ENCODE results near the gene SGSM1. TPM values are rescaled to one million over a fixed set of nuclear protein-coding genes. Genes with fewer than 3 reads are reported as not detected.

The SGSM1 gene
- total and polyA plus RNA-seq, 9 donors: 0.91 to 4.4 (median 2.5) TPM

- no peak overlapping the region for H3K27ac ChIP-seq
- WGBS, 3 donors: 85 to 88% (median 88%) methylated on average over 3 of the region's 3 CpGs
- DNase-seq: no peak
- no peaks in the 10 kb centered on the region for H3K9me3 ChIP-seq
- no peaks in the 10 kb centered on the region for H3K27me3 ChIP-seq
- no peak for TF ChIP-seq EP300 (IDR thresholded peaks at IDR 0.05)
- H3K4me3 ChIP-seq: no peak overlapping the region
- H3K36me3 ChIP-seq: no peaks in the 10 kb centered on the region
- intact Hi-C loops (cut with DNase I): no loop called here
- no peaks in the 10 kb centered on the region for H3K4me1 ChIP-seq (ENCODE audit: insufficient read depth)
Observed at GRCh38 chr22:24942301-24942700, 136.3 kb downstream of the SGSM1 start.

- no peak overlapping the region for H3K4me3 ChIP-seq
- no peaks in the 10 kb centered on the region for H3K9me3 ChIP-seq
- TF ChIP-seq, protein P1, sequence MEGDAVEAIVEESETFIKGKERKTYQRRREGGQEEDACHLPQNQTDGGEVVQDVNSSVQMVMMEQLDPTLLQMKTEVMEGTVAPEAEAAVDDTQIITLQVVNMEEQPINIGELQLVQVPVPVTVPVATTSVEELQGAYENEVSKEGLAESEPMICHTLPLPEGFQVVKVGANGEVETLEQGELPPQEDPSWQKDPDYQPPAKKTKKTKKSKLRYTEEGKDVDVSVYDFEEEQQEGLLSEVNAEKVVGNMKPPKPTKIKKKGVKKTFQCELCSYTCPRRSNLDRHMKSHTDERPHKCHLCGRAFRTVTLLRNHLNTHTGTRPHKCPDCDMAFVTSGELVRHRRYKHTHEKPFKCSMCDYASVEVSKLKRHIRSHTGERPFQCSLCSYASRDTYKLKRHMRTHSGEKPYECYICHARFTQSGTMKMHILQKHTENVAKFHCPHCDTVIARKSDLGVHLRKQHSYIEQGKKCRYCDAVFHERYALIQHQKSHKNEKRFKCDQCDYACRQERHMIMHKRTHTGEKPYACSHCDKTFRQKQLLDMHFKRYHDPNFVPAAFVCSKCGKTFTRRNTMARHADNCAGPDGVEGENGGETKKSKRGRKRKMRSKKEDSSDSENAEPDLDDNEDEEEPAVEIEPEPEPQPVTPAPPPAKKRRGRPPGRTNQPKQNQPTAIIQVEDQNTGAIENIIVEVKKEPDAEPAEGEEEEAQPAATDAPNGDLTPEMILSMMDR (IDR thresholded peaks at IDR 0.05): no peak
- TF ChIP-seq EP300 (IDR thresholded peaks at IDR 0.05) (no peak), POLR2A (IDR thresholded peaks at IDR 0.05) (no peak)
- no peaks in the 10 kb centered on the region for H3K4me1 ChIP-seq (ENCODE audit: insufficient read depth)
- H3K27ac ChIP-seq: no peak overlapping the region
- WGBS, 3 donors: 86 to 92% (median 89%) methylated on average over 10 of the region's 10 CpGs
- no peaks in the 10 kb centered on the region for H3K27me3 ChIP-seq
- intact Hi-C loops (cut with DNase I): no loop called here
- DNase-seq: no peak
- H3K36me3 ChIP-seq: no peaks in the 10 kb centered on the region
Observed at GRCh38 chr22:24944217-24944937, 138.4 kb downstream of the SGSM1 start.

DNA sequence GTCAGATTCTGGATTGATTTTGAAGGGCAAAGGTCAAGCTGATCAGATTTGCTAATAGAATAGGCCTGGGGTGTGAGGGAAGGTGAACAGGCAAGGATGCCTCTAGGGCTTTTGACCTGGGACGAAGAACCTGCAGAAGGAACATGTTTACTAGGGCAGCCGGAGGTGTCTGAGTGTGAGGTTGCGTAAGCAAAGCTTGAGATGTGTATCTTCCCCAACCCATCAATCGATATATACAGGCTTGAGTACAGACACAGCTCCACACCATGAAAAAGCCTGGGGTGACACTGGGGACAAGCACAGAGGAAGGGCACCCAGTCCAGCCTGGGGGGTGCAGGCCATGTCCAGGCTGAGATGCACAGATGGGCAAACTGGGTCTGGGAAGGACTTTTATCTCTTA lies 139.4 kb downstream of the SGSM1 start:
- intact Hi-C loops (cut with DNase I): no loop called here
- H3K9me3 ChIP-seq: no peaks in the 10 kb centered on the region
- TF ChIP-seq, protein P1 (IDR thresholded peaks at IDR 0.05): no peak
- TF ChIP-seq EP300 (IDR thresholded peaks at IDR 0.05) (no peak), POLR2A (IDR thresholded peaks at IDR 0.05) (no peak)
- no peaks in the 10 kb centered on the region for H3K27me3 ChIP-seq
- H3K4me3 ChIP-seq: no peak overlapping the region
- 90 to 95% (median 93%) methylated on average over 4 of the region's 4 CpGs for WGBS, 3 donors
- H3K27ac ChIP-seq: no peak overlapping the region
- H3K4me1 ChIP-seq (ENCODE audit: insufficient read depth): no peaks in the 10 kb centered on the region
- no peak for DNase-seq
- no peaks in the 10 kb centered on the region for H3K36me3 ChIP-seq

- H3K36me3 ChIP-seq: no peaks in the 10 kb centered on the region
- H3K4me1 ChIP-seq (ENCODE audit: insufficient read depth): no peaks in the 10 kb centered on the region
- TF ChIP-seq EP300 (IDR thresholded peaks at IDR 0.05): no peak
- no peak for TF ChIP-seq POLR2A (IDR thresholded peaks at IDR 0.05)
- TF ChIP-seq, protein P1 (IDR thresholded peaks at IDR 0.05): no peak
- no peak for DNase-seq
- no peak overlapping the region for H3K27ac ChIP-seq
- H3K9me3 ChIP-seq: no peaks in the 10 kb centered on the region
- 83 to 92% (median 86%) methylated on average over 7 of the region's 7 CpGs for WGBS, 3 donors
- H3K4me3 ChIP-seq: no peak overlapping the region
- H3K27me3 ChIP-seq: no peaks in the 10 kb centered on the region
- intact Hi-C loops (cut with DNase I): no loop called here
Observed at GRCh38 chr22:24947383-24947782, 141.4 kb downstream of the SGSM1 start.

DNA sequence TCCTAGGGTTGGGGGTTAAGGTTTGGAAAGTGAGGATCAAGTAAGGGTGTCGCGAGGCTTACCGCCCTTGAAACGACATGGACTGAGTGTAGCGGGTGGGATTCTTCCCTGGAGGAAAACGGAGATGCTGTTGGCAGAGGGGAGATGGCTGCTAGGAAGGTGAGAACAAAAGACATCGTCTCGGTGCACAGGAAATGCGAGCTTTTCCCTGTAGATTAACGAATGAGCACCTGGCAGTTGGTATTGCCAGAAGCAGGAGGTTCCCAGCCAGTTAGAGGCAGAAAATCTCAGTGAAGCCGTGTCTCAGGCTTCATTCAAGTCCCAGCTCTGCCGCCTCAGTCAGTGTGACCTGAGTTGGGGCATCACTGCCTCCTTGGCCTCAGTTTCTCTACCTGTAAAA lies 141.9 kb downstream of the SGSM1 start:
- intact Hi-C loops (cut with DNase I): no loop called here
- 55 to 60% (median 57%) methylated on average over 12 of the region's 12 CpGs for WGBS, 3 donors

More for the DNA sequence above, 141.9 kb downstream of the SGSM1 start:
- Histone ChIP-seq H3K27me3 (no peaks in the 10 kb centered on the region), H3K36me3 (no peaks in the 10 kb centered on the region), H3K4me3 (no peak overlapping the region), H3K9me3 (no peaks in the 10 kb centered on the region), H3K27ac (no peak overlapping the region), H3K4me1 (ENCODE audit: insufficient read depth) (no peaks in the 10 kb centered on the region)
- DNase-seq: no peak
- TF ChIP-seq, protein P1 (IDR thresholded peaks at IDR 0.05): no peak
- TF ChIP-seq POLR2A (IDR thresholded peaks at IDR 0.05): no peak
- TF ChIP-seq EP300 (IDR thresholded peaks at IDR 0.05): no peak
